ENCODE measurements around the gene R3HCC1L.

DNA sequence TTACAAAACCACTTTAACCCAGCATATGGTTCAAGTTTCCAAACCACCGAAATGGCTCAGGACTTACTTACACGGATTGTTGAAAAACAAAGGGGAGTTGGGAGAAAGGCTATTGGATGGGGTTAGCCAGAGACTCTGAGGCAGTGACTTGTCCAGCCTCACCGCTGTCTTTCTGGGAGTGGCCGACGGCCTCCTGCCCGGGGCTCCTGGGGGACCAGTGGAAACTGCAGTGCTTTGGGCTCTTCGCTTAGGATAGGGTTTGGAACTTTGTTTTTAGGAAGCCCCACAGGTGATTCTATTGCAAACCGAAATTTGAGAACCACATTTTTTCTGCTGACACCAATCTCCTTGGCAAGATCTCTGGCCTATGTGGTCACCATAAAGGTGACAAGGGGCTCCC lies 38.1 kb upstream of the R3HCC1L start:
- TF ChIP-seq POLR2A (IDR thresholded peaks at IDR 0.05; ENCODE audit: low read length) (no peak), GATA1 (IDR thresholded peaks at IDR 0.05; ENCODE audit: low read depth, low read length) (no peak)

Data from erythroblast (primary cell).